Kidney epithelial cell (primary cell): Measurements from ENCODE around the gene TBC1D2B. TPM values are rescaled to one million over a fixed set of nuclear protein-coding genes. Genes with fewer than 3 reads are reported as not detected.

Source experiments
- DNase-seq: peaks from one replicate; pipeline ENCODE4 v3.0.0-alpha.2; 2010; ENCODE audit warnings: low read depth
- H3K27me3 ChIP-seq: 2 replicates; pipeline ENCODE4 v1.6.0; 2011; ENCODE audit warnings: low read length; ENCODE audit not compliant: control insufficient read depth, insufficient read depth
- H3K36me3 ChIP-seq: 2 replicates; pipeline ENCODE4 v1.5.1; 2011; ENCODE audit warnings: low read length; ENCODE audit not compliant: control insufficient read depth, insufficient read depth
- H3K4me3 ChIP-seq: 2 replicates; pipeline ENCODE4 v1.5.1; 2011; ENCODE audit warnings: low read depth, mild to moderate bottlenecking, control low read depth, low read length
- total RNA-seq: library from RNA; depleted of rRNA; stranded (reverse); fragments of >200 nt; gene quantifications from 2 replicates; pipeline ENCODE4 v1.2.3, GENCODE V29; 2015
- TF ChIP-seq, protein P1 (sequence below): IDR thresholded peaks from 2 replicates; pipeline ENCODE4 v1.5.1; 2011; ENCODE audit warnings: mild to moderate bottlenecking, moderate library complexity, low read length, control low read depth, inconsistent platforms; ENCODE audit not compliant: insufficient read depth, poor library complexity, severe bottlenecking

TBC1D2B gene
- total RNA-seq, 1 donor from 2014 or later = 29.0 TPM

DNA sequence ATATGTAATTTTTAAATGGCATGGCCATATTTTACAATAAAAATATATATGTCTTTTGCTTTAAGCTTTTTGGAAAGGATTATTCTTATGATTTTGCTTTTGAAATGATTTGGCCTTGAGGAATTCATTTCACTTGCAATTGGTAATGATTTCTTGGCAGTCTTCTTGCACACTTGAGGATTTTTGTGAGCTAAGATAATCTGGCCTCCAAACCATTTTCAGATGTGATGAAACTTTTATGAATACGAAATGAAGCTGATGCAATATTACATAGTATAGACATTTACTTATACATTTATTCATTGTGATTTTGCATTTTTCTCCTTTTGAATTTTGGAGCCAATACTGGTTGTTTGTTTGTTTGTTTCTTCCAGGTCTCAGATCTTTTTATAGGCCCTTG is 8.4 kb upstream of the TBC1D2B start:
- Histone ChIP-seq H3K4me3 (no peak overlapping the region), H3K36me3 (no peaks in the 10 kb centered on the region), H3K27me3 (no peaks in the 10 kb centered on the region)
- TF ChIP-seq, protein P1, sequence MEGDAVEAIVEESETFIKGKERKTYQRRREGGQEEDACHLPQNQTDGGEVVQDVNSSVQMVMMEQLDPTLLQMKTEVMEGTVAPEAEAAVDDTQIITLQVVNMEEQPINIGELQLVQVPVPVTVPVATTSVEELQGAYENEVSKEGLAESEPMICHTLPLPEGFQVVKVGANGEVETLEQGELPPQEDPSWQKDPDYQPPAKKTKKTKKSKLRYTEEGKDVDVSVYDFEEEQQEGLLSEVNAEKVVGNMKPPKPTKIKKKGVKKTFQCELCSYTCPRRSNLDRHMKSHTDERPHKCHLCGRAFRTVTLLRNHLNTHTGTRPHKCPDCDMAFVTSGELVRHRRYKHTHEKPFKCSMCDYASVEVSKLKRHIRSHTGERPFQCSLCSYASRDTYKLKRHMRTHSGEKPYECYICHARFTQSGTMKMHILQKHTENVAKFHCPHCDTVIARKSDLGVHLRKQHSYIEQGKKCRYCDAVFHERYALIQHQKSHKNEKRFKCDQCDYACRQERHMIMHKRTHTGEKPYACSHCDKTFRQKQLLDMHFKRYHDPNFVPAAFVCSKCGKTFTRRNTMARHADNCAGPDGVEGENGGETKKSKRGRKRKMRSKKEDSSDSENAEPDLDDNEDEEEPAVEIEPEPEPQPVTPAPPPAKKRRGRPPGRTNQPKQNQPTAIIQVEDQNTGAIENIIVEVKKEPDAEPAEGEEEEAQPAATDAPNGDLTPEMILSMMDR = no peak
- DNase-seq = no peak

DNA sequence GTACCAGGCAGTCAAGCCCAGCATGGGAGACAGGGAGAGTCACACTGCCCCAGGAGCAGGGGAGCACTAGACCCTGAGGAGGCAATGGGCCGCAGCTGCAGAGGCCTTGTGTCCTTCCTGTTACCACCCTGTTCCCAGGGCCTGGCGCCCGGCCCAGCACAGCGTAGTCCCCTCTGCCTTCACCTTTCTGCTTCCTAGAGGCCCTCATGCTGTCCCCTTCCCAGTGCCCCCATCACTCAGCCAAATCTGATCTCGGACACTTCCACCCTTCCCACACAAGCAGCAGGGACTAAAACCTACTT is 6.9 kb upstream of the TBC1D2B start:
- DNase-seq = no peak
- Histone ChIP-seq H3K4me3 (no peak overlapping the region), H3K36me3 (no peaks in the 10 kb centered on the region), H3K27me3 (no peaks in the 10 kb centered on the region)
- TF ChIP-seq, protein P1 = no peak

DNA sequence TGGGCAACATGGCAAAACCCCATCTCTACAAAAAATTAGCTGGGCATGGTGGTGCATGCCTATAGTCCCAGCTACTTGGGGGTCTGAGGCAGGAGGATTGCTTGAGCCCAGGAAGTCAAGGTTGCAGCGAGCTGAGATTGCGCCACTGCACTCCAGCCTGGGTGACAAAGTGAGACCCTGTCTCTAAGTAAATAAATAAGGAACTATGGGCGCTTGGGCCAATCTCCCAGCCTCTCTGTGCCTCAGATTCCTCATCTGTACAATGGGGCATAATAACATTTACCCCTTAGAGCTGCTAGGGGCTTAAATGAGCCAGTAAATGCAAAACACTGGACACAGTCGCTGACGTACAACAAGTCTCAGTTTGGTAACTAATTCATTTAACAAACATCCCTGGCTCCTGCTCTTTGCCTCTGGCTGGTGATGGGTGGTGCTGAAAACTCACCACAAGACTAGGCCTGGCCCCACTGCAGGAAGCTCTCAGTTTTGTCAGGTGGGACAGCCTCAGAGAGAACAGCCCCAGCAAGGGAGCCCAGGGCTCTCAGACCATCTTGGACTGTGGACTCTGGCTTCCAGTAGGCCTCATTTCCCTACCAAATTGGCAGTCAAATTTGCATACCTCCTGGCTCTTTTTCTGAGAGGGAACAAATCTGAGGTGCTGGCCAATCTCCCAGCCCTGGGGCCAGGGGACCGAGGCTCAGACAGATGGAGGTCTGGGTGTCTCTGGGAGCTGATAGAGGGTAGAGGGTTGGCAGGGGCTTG is 6.4 kb upstream of the TBC1D2B start:
- TF ChIP-seq, protein P1 = no peak
- H3K36me3 ChIP-seq = no peaks in the 10 kb centered on the region
- H3K4me3 ChIP-seq = no peak overlapping the region
- no peaks in the 10 kb centered on the region for H3K27me3 ChIP-seq
- no peak for DNase-seq

DNA sequence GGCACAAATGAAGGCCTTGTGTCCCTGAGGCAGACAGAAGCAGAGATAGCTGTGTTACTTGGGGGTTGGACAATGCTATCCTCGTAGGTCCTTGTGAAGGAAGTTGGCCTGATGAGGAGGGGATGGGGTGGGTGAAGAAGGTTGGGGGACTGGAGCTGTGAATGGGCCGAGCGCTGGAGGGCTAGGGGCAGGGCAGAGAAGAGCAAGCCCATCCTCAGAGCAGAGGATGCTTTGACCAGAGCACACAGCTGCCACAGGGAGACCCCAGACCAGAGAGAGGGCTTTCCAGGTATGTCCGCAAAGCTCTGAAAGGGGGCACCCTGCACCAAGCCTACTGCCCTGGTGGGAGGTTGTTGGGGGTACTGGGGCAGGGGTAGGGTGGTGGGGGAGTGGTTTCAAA is 5.7 kb upstream of the TBC1D2B start:
- TF ChIP-seq, protein P1 = no peak
- Histone ChIP-seq H3K36me3 (no peaks in the 10 kb centered on the region), H3K4me3 (no peak overlapping the region), H3K27me3 (no peaks in the 10 kb centered on the region)
- no peak for DNase-seq

DNA sequence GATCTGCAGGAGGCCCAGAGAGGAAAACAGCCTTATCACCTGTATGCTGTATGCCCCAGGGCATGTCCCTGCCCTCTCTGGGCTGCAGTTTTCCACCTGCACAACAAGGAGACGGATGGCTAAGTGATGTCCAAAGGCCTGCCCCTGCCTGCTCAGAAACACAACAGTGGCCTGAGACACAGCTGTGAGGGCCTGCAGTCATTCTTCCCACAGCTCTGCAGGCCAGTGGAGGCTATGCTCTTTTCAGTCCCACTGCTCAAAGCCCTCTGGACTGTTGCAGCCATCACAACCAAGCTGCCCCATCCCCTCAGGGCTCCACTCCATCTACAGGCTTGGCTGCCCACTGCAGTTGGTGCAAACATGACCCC is 5.2 kb upstream of the TBC1D2B start:
- TF ChIP-seq, protein P1 = no peak
- DNase-seq = no peak
- no peaks in the 10 kb centered on the region for H3K27me3 ChIP-seq
- H3K4me3 ChIP-seq = no peak overlapping the region
- H3K36me3 ChIP-seq = no peaks in the 10 kb centered on the region

DNA sequence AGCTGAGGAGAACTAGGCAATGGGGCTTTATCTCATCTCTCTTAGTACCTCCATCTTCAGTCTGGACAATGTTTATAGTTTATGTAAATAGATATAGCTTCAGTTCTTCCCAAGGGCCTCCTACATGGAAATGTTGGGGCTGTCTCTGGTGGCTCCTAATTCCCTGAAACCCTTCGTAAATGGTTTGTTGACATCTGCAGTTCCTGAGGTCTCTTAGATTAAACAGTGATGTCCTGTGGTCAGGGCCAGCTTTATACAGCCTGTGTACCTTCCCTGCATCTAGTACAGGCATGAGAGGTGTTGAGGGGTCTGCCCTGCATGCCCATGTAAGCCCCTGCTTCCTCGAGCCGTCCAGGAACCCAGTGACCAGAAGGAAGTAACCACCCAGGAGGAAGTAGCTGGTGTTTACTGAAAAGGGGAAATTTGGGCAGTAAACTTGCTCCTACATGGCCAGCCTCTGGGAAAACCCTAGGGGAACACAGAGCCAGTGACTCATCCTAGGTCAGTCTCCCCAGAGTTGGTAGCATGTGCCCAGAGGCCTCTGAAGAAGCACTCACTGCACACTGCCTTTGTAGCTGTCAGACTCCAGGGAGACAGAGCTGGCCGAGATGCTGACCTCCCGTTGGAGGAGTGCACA is 4.7 kb upstream of the TBC1D2B start:
- no peaks in the 10 kb centered on the region for H3K36me3 ChIP-seq
- TF ChIP-seq, protein P1 = no peak
- no peaks in the 10 kb centered on the region for H3K27me3 ChIP-seq
- DNase-seq = no peak
- no peak overlapping the region for H3K4me3 ChIP-seq
